Measurements from ENCODE around the gene ACAD8.

Gene ACAD8

DNA sequence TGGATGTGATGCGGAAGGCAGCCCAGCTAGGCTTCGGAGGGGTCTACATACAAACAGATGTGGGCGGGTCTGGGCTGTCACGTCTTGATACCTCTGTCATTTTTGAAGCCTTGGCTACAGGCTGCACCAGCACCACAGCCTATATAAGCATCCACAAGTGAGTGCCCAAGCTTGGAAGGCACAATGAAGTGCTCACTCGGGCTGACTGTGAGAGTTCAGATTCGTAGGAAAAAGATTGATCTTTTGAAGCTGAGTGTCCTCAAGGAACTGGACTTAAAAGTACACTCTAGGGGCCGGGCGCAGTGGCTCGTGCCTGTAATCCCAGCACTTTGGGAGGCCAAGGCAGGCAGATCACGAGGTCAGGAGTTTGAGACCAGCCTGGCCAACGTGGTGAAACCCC is 3.7 kb downstream of the ACAD8 start:
- no peak overlapping the region for H3K4me3 ChIP-seq (ENCODE audit: low read depth, low read length)
- TF ChIP-seq, protein P1, sequence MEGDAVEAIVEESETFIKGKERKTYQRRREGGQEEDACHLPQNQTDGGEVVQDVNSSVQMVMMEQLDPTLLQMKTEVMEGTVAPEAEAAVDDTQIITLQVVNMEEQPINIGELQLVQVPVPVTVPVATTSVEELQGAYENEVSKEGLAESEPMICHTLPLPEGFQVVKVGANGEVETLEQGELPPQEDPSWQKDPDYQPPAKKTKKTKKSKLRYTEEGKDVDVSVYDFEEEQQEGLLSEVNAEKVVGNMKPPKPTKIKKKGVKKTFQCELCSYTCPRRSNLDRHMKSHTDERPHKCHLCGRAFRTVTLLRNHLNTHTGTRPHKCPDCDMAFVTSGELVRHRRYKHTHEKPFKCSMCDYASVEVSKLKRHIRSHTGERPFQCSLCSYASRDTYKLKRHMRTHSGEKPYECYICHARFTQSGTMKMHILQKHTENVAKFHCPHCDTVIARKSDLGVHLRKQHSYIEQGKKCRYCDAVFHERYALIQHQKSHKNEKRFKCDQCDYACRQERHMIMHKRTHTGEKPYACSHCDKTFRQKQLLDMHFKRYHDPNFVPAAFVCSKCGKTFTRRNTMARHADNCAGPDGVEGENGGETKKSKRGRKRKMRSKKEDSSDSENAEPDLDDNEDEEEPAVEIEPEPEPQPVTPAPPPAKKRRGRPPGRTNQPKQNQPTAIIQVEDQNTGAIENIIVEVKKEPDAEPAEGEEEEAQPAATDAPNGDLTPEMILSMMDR (IDR thresholded peaks at IDR 0.05; ENCODE audit: control insufficient read depth, extremely low read depth, insufficient read depth), result no peak
- DNase-seq (ENCODE audit: low read depth), result no peak

DNA sequence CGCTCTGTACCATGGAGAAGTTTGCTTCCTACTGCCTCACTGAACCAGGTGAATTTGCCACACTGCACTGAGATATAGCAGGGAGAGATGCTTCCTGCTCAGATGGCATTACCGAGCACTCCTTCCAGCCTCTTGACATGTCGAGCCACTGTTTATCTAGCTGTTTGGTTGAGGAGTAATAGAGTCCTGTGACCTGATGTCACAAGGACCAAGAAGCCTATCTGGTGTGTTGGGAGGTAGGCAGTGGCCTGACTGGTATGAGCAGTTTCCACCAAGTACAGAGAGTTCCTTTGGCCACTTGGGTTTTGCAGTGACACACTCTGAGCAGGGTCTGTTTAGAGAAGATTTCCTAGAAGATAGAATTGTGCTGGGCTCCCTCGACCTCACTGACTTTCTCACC is 5.2 kb downstream of the ACAD8 start:
- peak; percentile 77 for DNase-seq (ENCODE audit: low read depth)
- TF ChIP-seq, protein P1 (IDR thresholded peaks at IDR 0.05; ENCODE audit: control insufficient read depth, extremely low read depth, insufficient read depth), result no peak
- H3K4me3 ChIP-seq (ENCODE audit: low read depth, low read length), result no peak overlapping the region

DNA sequence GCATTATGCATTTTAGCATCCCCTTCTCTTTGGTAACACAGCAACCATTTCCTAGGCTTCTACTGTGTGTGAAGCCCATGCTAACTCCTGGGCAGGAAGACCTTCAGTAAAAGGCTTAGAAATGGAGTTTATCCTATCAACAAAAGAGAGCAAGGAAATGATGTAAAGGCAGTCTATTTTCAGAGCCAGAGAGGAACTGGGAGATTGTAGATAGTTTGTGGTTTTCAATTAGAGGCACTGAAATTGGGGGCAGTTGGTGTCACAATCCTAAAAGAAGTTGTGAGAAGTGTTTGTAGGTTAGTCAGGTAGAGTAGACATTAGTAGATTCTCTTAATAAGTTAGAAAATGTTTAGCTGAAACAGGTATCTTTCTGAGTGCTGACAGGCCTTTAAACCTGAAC is 7.1 kb downstream of the ACAD8 start:
- TF ChIP-seq, protein P1 (IDR thresholded peaks at IDR 0.05; ENCODE audit: control insufficient read depth, extremely low read depth, insufficient read depth), result no peak
- no peak overlapping the region for H3K4me3 ChIP-seq (ENCODE audit: low read depth, low read length)
- no peak for DNase-seq (ENCODE audit: low read depth)

DNA sequence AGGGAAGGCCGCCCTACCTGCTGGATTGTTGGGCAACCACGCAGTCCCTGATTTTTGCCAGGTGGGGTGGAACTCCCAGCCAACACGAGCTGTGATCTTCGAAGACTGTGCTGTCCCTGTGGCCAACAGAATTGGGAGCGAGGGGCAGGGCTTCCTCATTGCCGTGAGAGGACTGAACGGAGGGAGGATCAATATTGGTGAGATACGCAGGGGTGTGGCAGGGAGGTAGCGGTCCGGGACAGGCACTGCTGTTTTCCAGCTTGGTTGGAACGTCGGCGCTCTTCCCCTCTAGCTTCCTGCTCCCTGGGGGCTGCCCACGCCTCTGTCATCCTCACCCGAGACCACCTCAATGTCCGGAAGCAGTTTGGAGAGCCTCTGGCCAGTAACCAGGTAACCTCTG is 7.6 kb downstream of the ACAD8 start:
- TF ChIP-seq, protein P1 (IDR thresholded peaks at IDR 0.05; ENCODE audit: control insufficient read depth, extremely low read depth, insufficient read depth), result no peak
- no peak overlapping the region for H3K4me3 ChIP-seq (ENCODE audit: low read depth, low read length)
- no peak for DNase-seq (ENCODE audit: low read depth)

DNA sequence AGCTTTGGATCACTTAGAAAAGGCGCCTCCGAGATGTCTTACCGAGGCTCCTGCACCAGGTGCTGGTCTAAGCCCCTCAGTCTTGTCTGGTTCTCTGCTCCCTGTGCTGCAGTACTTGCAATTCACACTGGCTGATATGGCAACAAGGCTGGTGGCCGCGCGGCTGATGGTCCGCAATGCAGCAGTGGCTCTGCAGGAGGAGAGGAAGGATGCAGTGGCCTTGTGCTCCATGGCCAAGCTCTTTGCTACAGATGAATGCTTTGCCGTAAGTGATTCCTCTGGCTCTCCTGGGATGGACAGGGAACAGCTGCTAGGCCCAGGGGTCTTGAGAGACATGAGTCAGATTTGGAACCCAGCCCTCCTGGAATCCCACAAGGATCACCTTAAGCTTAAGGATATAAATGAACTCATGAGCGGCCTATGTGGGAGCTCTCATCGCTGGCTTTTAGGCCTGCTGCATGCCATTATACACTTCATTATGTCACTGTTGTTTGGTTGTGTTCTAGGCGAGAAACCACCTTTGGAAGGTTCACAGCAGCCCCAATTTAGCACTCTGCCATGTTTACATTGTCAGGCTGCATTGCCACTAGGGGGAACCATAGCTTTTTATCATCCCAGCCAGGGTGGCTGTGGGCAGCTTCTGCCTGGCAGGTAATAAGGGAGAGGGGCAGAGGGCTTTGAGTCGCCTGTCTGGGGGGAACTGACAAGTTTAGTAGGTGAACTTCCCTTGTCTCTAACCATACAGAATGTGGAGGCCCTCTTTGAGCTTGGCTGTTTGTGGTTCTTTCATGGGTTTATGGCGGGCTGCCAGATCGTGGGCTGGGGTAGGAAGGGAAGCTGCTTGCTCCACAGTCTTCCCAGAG is 8.5 kb downstream of the ACAD8 start:
- no peak overlapping the region for H3K4me3 ChIP-seq (ENCODE audit: low read depth, low read length)
- TF ChIP-seq, protein P1 (IDR thresholded peaks at IDR 0.05; ENCODE audit: control insufficient read depth, extremely low read depth, insufficient read depth), result peak; percentile 92
- DNase-seq (ENCODE audit: low read depth), result no peak

DNA sequence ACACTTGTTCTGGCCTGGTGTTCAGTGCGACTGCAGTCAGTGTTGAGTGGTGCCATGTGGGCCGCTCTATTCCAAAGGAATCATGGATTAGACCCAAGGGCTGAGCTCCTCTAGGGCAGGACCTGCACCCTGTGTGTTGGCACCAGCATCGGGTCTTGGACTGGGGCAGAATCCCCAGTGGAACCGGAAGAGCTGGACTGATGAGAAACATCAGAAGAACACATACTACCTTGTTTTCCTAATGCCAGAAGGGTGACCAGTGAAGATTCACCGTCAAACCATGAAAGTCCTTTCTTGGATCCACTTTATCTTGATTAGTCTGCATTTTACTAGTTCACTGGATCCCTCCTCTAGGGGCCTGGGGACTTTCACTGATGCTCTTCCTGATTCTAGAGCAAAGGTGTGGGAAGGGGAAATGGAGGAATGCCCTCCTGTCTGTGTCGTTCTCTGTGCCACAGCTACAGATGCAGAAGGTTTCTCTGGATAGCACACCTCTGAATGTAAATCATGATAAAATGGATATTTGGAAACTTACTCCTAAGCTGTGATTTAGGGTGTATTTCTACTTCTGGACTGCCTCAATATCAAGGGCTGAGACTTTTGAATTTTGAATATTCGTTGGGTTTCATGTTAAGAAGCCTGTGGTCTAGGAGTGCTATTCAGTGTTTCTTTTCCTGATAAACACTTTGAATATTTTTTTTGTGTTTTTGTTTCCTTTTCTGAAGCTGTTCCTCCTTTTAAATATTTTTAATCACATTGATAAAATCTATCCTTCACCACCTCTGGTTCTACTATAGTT is 11.8 kb downstream of the ACAD8 start:
- no peak overlapping the region for H3K4me3 ChIP-seq (ENCODE audit: low read depth, low read length)
- TF ChIP-seq, protein P1 (IDR thresholded peaks at IDR 0.05; ENCODE audit: control insufficient read depth, extremely low read depth, insufficient read depth), result no peak
- DNase-seq (ENCODE audit: low read depth), result no peak
